GM12878 (cell line): ENCODE results near the gene STT3B.

Experiments
- E2F8 ChIP-seq: fragments of 450-650 bp; IDR thresholded peaks from 2 replicates; pipeline ENCODE4 v1.6.1; 2018; ENCODE audit warnings: mild to moderate bottlenecking, low read depth, moderate library complexity; ENCODE audit not compliant: partially characterized antibody
- FOXK2 ChIP-seq: fragments of 450-650 bp; IDR thresholded peaks from 2 replicates; pipeline ENCODE4 v1.6.1; 2017; ENCODE audit warnings: mild to moderate bottlenecking, moderate library complexity
- JUND ChIP-seq: IDR thresholded peaks from 2 replicates; pipeline ENCODE4 v1.6.1; 2012; ENCODE audit warnings: low read depth, mild to moderate bottlenecking, low read length, improper control_type of control experiment, moderate library complexity
- RAD21 ChIP-seq: IDR thresholded peaks from 2 replicates; pipeline ENCODE4 v1.6.1; 2011; ENCODE audit warnings: mild to moderate bottlenecking, low read depth, low read length, moderate library complexity; ENCODE audit not compliant: insufficient read depth
- TBL1XR1 ChIP-seq: IDR thresholded peaks from 2 replicates; pipeline ENCODE4 v1.6.1; 2012; ENCODE audit warnings: low read depth, low read length, improper control_type of control experiment
- TF ChIP-seq, protein P1 (sequence below), 3 experiments: IDR thresholded peaks in 2 of 3; conservative IDR thresholded peaks in 1 of 3; 2 replicates each; pipeline ENCODE4 v1.5.1; 2011; ENCODE audit warnings: low read depth in 3 of 3, low read length in 3 of 3, mild to moderate bottlenecking in 3 of 3, control low read depth in 2 of 3, moderate library complexity in 2 of 3, inconsistent platforms in 1 of 3, mixed read lengths in 1 of 3; ENCODE audit not compliant: control insufficient read depth in 2 of 3, insufficient read depth in 1 of 3; ENCODE audit errors: extremely low read depth in 1 of 3
- TF ChIP-seq, protein P2 (sequence below): fragments of 450-650 bp; IDR thresholded peaks from 2 replicates; pipeline ENCODE4 v1.6.1; 2016; ENCODE audit warnings: mild to moderate bottlenecking

- TF ChIP-seq, protein P1, sequence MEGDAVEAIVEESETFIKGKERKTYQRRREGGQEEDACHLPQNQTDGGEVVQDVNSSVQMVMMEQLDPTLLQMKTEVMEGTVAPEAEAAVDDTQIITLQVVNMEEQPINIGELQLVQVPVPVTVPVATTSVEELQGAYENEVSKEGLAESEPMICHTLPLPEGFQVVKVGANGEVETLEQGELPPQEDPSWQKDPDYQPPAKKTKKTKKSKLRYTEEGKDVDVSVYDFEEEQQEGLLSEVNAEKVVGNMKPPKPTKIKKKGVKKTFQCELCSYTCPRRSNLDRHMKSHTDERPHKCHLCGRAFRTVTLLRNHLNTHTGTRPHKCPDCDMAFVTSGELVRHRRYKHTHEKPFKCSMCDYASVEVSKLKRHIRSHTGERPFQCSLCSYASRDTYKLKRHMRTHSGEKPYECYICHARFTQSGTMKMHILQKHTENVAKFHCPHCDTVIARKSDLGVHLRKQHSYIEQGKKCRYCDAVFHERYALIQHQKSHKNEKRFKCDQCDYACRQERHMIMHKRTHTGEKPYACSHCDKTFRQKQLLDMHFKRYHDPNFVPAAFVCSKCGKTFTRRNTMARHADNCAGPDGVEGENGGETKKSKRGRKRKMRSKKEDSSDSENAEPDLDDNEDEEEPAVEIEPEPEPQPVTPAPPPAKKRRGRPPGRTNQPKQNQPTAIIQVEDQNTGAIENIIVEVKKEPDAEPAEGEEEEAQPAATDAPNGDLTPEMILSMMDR (IDR thresholded peaks at IDR 0.05 in 2 of 3, conservative IDR thresholded peaks at IDR 0.05 in 1 of 3; ENCODE audit: control insufficient read depth in 2 of 3, extremely low read depth in 1 of 3, insufficient read depth in 1 of 3, low read depth in 3 of 3, low read length in 3 of 3): no peak
- TF ChIP-seq RAD21 (no peak), TBL1XR1 (no peak), FOXK2 (no peak), E2F8 (no peak), JUND (no peak)
- TF ChIP-seq, protein P2, sequence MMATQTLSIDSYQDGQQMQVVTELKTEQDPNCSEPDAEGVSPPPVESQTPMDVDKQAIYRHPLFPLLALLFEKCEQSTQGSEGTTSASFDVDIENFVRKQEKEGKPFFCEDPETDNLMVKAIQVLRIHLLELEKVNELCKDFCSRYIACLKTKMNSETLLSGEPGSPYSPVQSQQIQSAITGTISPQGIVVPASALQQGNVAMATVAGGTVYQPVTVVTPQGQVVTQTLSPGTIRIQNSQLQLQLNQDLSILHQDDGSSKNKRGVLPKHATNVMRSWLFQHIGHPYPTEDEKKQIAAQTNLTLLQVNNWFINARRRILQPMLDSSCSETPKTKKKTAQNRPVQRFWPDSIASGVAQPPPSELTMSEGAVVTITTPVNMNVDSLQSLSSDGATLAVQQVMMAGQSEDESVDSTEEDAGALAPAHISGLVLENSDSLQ: no peak
Observed at GRCh38 chr3:31671451-31671850, 138.7 kb downstream of the STT3B start.
